ENCODE data around the gene AGK. TPM values are rescaled to one million over a fixed set of nuclear protein-coding genes. Genes with fewer than 3 reads are reported as not detected.
A peak's percentile ranks its signal among the peaks of the same experiment; 100 is the strongest.

The AGK gene
- total RNA-seq, 1 experiment from 2014 or later: 38.2 TPM

- H3K4me2 ChIP-seq (ENCODE audit: low read length): peak overlapping the region; percentile 77
- ATAC-seq (peak; percentile 40), DNase-seq (peak; percentile 40)
- H3K27me3 ChIP-seq (ENCODE audit: low read length): no peaks in the 10 kb centered on the region
- H3K9me3 ChIP-seq (ENCODE audit: low read length): no peaks in the 10 kb centered on the region
- H3K9ac ChIP-seq (ENCODE audit: low read length): peak overlapping the region; percentile 55; the same call in 1 of the 2 replicates
- H4K20me1 ChIP-seq (ENCODE audit: low read length): no peaks in the 10 kb centered on the region
- H3K9me2 ChIP-seq (replicated peaks; ENCODE audit: low read length): no peaks in the 10 kb centered on the region
- peak overlapping the region; percentile 75 for H3K4me3 ChIP-seq (ENCODE audit: low read length)
- intact Hi-C loops (cut with micrococcal nuclease): no loop called here
- no TSS peak for BruUV-seq (replicated peaks)
- CTCF ChIA-PET: interaction anchor here (0.5 kb wide), 1 partner anchor 503 kb away, joined by 3 read pairs; no protein-coding TSS in a partner anchor
- H3K27ac ChIP-seq (ENCODE audit: low read length): no peak overlapping the region
- TF ChIP-seq EZH2 (IDR thresholded peaks at IDR 0.05; ENCODE audit: low read length, unreplicated experiment): no peak
- no peaks in the 10 kb centered on the region for H3K36me3 ChIP-seq (ENCODE audit: low read depth, low read length)
- H3K79me2 ChIP-seq (ENCODE audit: low read length): peaks cover 34% of the 10 kb centered on the region
- peak overlapping the region; percentile 74 for H2AFZ ChIP-seq (ENCODE audit: low read length)
- no peaks in the 10 kb centered on the region for H3F3A ChIP-seq (ENCODE audit: low read length, unreplicated experiment)
- POLR2A ChIA-PET (ENCODE audit: unreplicated experiment): interaction anchor here (1.5 kb wide), 1 partner anchor 36 kb away, joined by 10 read pairs; the partner anchor contains the start of gene SSBP1
- peaks cover 60% of the 10 kb centered on the region for H3K4me1 ChIP-seq (ENCODE audit: insufficient read depth, low read length)
Observed at GRCh38 chr7:141701489-141702046, 150.4 kb downstream of the AGK start.

DNA sequence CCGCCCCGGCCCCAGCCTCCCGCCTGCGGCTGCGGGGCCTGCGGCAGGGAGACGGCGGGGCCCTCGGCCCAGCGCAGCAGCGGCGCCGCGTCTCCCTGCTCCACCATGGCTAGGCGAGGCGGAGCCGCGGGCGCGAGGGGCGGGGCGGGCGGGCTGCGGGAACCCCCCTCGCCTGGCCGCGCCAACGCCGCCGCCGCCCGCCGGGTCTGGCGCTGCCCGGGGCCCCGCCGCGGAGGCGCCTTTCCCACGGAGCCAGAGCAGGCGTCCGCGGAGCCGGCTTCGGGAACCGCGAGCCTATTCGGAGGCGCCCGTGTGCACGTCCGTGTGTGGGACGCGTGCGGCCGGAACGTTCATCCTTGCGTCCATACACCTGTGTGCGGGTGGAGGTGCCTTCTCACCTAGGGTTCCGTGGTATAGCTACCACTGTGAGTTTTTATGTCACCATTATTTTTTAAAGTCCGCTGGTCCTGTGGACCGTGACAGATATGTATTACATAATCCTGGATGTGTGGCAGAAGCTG lies 150.9 kb downstream of the AGK start, which contains the start of gene DENND11:
TSS of gene DENND11 (minus strand) at position 120 of the 521 bp plus-strand sequence. CDS start at position 107, 13 bp downstream.
- ChIA-PET CTCF (interaction anchor here (0.7 to 1.1 kb wide), 2 partner anchors 36 to 48 kb away, joined by 3 to 5 read pairs; partner anchors contain the start of gene SSBP1), POLR2A (ENCODE audit: unreplicated experiment) (interaction anchor here (1.5 kb wide), 1 partner anchor 36 kb away, joined by 10 read pairs; the partner anchor contains the start of gene SSBP1)
- Histone ChIP-seq H3K9me3 (ENCODE audit: low read length) (no peaks in the 10 kb centered on the region), H2AFZ (ENCODE audit: low read length) (peak within 1 kb of the TSS; percentile 81), H4K20me1 (ENCODE audit: low read length) (no peaks in the 10 kb centered on the region), H3K27me3 (ENCODE audit: low read length) (no peaks in the 10 kb centered on the region), H3K4me3 (ENCODE audit: low read length) (peak within 1 kb of the TSS; percentile 75), H3K4me2 (ENCODE audit: low read length) (peak within 1 kb of the TSS; percentile 94), H3K9ac (ENCODE audit: low read length) (peak within 1 kb of the TSS; percentile 55), H3K9me2 (replicated peaks; ENCODE audit: low read length) (no peaks in the 10 kb centered on the region), H3K4me1 (ENCODE audit: insufficient read depth, low read length) (peaks cover 55% of the 10 kb centered on the region), H3K27ac (ENCODE audit: low read length) (no peak within 1 kb of the TSS), H3K36me3 (ENCODE audit: low read depth, low read length) (no peaks in the 10 kb centered on the region), H3F3A (ENCODE audit: low read length, unreplicated experiment) (no peaks in the 10 kb centered on the region), H3K79me2 (ENCODE audit: low read length) (peaks cover 29% of the 10 kb centered on the region)
- peak; percentile 64 for ATAC-seq
- TF ChIP-seq, protein P1, sequence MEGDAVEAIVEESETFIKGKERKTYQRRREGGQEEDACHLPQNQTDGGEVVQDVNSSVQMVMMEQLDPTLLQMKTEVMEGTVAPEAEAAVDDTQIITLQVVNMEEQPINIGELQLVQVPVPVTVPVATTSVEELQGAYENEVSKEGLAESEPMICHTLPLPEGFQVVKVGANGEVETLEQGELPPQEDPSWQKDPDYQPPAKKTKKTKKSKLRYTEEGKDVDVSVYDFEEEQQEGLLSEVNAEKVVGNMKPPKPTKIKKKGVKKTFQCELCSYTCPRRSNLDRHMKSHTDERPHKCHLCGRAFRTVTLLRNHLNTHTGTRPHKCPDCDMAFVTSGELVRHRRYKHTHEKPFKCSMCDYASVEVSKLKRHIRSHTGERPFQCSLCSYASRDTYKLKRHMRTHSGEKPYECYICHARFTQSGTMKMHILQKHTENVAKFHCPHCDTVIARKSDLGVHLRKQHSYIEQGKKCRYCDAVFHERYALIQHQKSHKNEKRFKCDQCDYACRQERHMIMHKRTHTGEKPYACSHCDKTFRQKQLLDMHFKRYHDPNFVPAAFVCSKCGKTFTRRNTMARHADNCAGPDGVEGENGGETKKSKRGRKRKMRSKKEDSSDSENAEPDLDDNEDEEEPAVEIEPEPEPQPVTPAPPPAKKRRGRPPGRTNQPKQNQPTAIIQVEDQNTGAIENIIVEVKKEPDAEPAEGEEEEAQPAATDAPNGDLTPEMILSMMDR (conservative IDR thresholded peaks at IDR 0.05; ENCODE audit: low read depth, low read length): no peak
- TF ChIP-seq EZH2 (IDR thresholded peaks at IDR 0.05; ENCODE audit: low read length, unreplicated experiment): no peak
- no peak for TF ChIP-seq EZH2phosphoT487 (IDR thresholded peaks at IDR 0.05; ENCODE audit: borderline replicate concordance, low read length)
- BruUV-seq (replicated peaks): no TSS peak
- DNase-seq: peak; percentile 37
- intact Hi-C loops (cut with micrococcal nuclease): no loop called here

GRCh38 chr7:141702892-141703291 lies 151.7 kb downstream of the AGK start:
- intact Hi-C loops (cut with micrococcal nuclease): no loop called here

More at GRCh38 chr7:141702892-141703291, 151.7 kb downstream of the AGK start:
- peak overlapping the region; percentile 81 for H2AFZ ChIP-seq (ENCODE audit: low read length)
- DNase-seq (no peak), ATAC-seq (no peak)
- no peak overlapping the region for H3K27ac ChIP-seq (ENCODE audit: low read length)
- H3K9me2 ChIP-seq (replicated peaks; ENCODE audit: low read length): no peaks in the 10 kb centered on the region
- H3K27me3 ChIP-seq (ENCODE audit: low read length): no peaks in the 10 kb centered on the region
- peak overlapping the region; percentile 71 for H3K4me3 ChIP-seq (ENCODE audit: low read length)
- H3K36me3 ChIP-seq (ENCODE audit: low read depth, low read length): no peaks in the 10 kb centered on the region
- H3K9me3 ChIP-seq (ENCODE audit: low read length): no peaks in the 10 kb centered on the region
- H3K4me2 ChIP-seq (ENCODE audit: low read length): peak overlapping the region; percentile 94
- peaks cover 29% of the 10 kb centered on the region for H3K79me2 ChIP-seq (ENCODE audit: low read length)
- no peak overlapping the region for H3K9ac ChIP-seq (ENCODE audit: low read length)
- BruUV-seq (replicated peaks): no TSS peak
- H3K4me1 ChIP-seq (ENCODE audit: insufficient read depth, low read length): peaks cover 48% of the 10 kb centered on the region
- POLR2A ChIA-PET (ENCODE audit: unreplicated experiment): interaction anchor here (1.5 kb wide), 1 partner anchor 35 kb away, joined by 10 read pairs; the partner anchor contains the start of gene SSBP1
- no peaks in the 10 kb centered on the region for H3F3A ChIP-seq (ENCODE audit: low read length, unreplicated experiment)
- CTCF ChIA-PET: interaction anchor here (0.7 to 1.1 kb wide), 2 partner anchors 35 to 48 kb away, joined by 3 to 5 read pairs; partner anchors contain the start of gene SSBP1
- TF ChIP-seq EZH2phosphoT487 (IDR thresholded peaks at IDR 0.05; ENCODE audit: borderline replicate concordance, low read length) (no peak), EZH2 (IDR thresholded peaks at IDR 0.05; ENCODE audit: low read length, unreplicated experiment) (no peak)
- TF ChIP-seq, protein P1 (conservative IDR thresholded peaks at IDR 0.05; ENCODE audit: low read depth, low read length): no peak
- H4K20me1 ChIP-seq (ENCODE audit: low read length): no peaks in the 10 kb centered on the region
